Kidney epithelial cell (primary cell): Measurements from ENCODE around the gene PLCB1. TPM values are rescaled to one million over a fixed set of nuclear protein-coding genes. Genes with fewer than 3 reads are reported as not detected.

ENCODE experiments used
- DNase-seq: peaks from one replicate; pipeline ENCODE4 v3.0.0-alpha.2; 2010; ENCODE audit warnings: low read depth
- H3K27me3 ChIP-seq: 2 replicates; pipeline ENCODE4 v1.6.0; 2011; ENCODE audit warnings: low read length; ENCODE audit not compliant: control insufficient read depth, insufficient read depth
- H3K36me3 ChIP-seq: 2 replicates; pipeline ENCODE4 v1.5.1; 2011; ENCODE audit warnings: low read length; ENCODE audit not compliant: control insufficient read depth, insufficient read depth
- H3K4me3 ChIP-seq: 2 replicates; pipeline ENCODE4 v1.5.1; 2011; ENCODE audit warnings: low read depth, mild to moderate bottlenecking, control low read depth, low read length
- total RNA-seq: library from RNA; depleted of rRNA; stranded (reverse); fragments of >200 nt; gene quantifications from 2 replicates; pipeline ENCODE4 v1.2.3, GENCODE V29; 2015
- TF ChIP-seq, protein P1 (sequence below): IDR thresholded peaks from 2 replicates; pipeline ENCODE4 v1.5.1; 2011; ENCODE audit warnings: mild to moderate bottlenecking, moderate library complexity, low read length, control low read depth, inconsistent platforms; ENCODE audit not compliant: insufficient read depth, poor library complexity, severe bottlenecking

The PLCB1 gene
- total RNA-seq, 1 donor from 2014 or later = 5.1 TPM

DNA sequence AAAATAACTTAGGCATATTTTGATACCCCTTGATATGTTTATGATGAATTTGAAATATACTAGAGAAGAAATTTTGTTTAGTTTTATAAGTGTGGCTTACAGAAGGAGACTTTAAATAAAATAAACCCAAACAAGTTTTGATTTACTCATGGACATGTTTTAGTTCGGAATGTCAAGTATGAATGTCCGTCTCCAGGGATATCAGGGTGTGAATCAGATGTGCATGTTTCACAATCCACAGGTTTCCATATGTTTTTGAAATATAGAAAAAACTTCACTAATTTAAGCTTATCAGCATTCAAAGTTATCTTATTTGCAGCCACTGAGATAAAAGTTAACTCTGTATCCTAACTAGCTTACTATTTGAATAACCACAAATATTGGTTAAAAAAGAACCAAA is 51.5 kb downstream of the PLCB1 start:
- TF ChIP-seq, protein P1, sequence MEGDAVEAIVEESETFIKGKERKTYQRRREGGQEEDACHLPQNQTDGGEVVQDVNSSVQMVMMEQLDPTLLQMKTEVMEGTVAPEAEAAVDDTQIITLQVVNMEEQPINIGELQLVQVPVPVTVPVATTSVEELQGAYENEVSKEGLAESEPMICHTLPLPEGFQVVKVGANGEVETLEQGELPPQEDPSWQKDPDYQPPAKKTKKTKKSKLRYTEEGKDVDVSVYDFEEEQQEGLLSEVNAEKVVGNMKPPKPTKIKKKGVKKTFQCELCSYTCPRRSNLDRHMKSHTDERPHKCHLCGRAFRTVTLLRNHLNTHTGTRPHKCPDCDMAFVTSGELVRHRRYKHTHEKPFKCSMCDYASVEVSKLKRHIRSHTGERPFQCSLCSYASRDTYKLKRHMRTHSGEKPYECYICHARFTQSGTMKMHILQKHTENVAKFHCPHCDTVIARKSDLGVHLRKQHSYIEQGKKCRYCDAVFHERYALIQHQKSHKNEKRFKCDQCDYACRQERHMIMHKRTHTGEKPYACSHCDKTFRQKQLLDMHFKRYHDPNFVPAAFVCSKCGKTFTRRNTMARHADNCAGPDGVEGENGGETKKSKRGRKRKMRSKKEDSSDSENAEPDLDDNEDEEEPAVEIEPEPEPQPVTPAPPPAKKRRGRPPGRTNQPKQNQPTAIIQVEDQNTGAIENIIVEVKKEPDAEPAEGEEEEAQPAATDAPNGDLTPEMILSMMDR = no peak
- no peaks in the 10 kb centered on the region for H3K27me3 ChIP-seq
- no peak overlapping the region for H3K4me3 ChIP-seq
- H3K36me3 ChIP-seq = no peaks in the 10 kb centered on the region
- no peak for DNase-seq

DNA sequence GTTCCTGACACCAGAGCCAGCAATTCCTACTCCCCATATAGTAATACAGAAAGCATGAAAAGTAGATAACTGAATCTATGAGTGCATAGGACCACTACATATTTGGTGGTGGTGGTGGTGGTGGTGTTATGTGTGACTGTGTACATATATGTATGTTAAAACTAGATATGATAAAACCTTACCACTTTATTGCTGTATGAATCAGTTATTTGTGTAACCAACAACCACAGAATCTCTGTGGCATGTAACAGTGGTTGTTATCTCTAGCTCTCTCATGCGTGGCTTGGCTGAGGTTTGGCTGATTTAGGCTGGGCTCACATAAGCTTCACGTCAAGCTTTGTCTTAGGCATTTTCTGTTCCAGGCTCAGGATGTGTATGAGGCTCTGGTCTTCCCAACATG is 55.7 kb downstream of the PLCB1 start:
- Histone ChIP-seq H3K36me3 (no peaks in the 10 kb centered on the region), H3K27me3 (no peaks in the 10 kb centered on the region), H3K4me3 (no peak overlapping the region)
- DNase-seq = no peak
- TF ChIP-seq, protein P1 = no peak

DNA sequence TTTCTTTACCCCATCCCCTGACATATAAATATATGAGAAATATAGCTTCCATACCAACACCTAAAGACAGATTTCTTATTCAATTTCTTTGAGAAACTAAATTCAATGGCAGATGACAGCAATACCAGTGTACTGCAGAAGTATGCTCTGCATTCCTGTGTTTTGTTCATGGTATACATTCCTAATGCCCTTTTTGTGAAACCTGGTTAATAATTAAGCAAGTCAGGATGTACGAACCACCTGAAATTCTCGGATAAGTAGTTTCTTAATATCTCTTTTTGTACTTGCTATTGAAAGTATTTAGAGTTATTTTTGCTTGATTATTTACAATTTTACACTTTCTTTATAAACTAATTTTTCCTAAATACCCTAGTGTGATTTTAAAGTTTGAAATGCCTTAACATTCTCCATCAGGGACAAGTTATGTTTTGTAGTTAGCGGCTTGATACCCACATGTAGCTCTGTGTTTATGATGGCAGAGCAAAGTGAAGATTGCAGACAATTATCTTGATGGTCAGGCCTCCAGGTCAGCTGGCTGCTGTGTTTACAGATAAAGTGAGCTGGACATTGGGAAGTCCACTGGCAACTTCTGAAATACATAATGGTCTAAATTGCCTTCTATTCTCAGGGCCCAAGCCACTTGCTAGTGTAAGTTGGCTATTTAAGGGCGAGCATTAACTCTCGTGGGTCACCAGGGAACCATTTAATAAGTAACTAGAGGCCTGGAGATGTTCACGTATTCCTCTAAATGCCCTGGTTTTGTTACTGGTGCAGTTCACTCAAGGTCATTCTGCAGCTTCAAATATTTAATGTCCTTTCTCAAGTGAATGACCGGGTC is 58.2 kb downstream of the PLCB1 start:
- TF ChIP-seq, protein P1 = no peak
- DNase-seq = no peak
- no peak overlapping the region for H3K4me3 ChIP-seq
- H3K36me3 ChIP-seq = no peaks in the 10 kb centered on the region
- H3K27me3 ChIP-seq = no peaks in the 10 kb centered on the region

DNA sequence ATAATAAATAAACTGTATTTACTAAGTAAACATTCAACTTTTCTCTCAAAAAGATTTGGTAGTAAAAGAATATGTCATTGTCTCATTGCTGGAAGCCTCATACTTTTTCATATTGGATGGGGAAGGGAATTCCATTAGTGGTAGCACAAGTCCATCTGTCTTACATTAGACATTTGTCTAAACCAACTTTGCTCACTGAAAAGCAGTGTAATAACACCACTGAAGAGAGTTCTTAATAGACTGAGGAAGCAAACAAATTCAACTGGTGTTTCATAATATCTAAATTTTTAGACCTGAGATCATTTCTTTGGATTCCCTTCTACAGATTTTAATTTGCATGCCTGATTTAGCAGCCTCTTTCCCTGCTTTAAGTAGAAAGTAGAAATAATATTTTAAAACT is 62.7 kb downstream of the PLCB1 start:
- H3K27me3 ChIP-seq = no peaks in the 10 kb centered on the region
- no peak overlapping the region for H3K4me3 ChIP-seq
- H3K36me3 ChIP-seq = no peaks in the 10 kb centered on the region
- TF ChIP-seq, protein P1 = no peak
- DNase-seq = no peak

DNA sequence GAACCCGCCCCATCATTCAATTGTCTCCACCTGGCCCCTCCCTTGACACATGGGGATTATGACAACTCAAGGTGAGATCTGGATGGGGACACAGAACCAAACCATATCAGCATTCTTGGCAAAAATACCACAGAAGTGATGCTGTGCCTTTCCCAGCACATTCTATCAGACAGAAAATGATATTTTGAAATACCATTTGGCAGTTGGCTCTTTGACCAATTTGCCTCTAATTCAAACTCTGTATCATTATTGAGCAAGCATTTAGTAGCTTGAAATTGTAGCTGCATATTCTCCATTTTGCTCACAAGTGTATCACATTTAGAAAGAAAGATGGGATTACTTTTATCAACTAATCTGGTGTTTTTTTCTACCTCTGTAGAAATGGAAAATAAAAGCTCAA is 64.0 kb downstream of the PLCB1 start:
- H3K4me3 ChIP-seq = no peak overlapping the region
- DNase-seq = no peak
- no peaks in the 10 kb centered on the region for H3K36me3 ChIP-seq
- TF ChIP-seq, protein P1 = no peak
- no peaks in the 10 kb centered on the region for H3K27me3 ChIP-seq

DNA sequence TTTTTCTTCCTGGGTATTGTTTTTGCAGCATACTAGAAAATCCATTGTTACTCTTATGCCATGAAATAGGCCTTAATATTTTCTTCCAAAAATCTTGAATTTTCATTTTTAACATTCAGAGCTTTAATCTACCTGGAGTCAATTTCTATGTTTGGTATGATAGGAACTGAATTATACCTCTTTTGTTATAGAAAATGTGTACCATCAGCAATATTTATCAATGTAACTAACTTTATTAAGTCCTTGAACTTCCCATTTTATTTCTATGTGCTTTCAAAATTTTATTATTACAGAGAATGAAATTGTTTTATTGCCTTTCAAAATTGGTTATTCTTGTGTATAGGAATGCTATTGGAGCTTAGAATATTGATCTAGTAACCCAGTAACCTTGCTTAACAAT is 68.2 kb downstream of the PLCB1 start:
- no peak for DNase-seq
- no peaks in the 10 kb centered on the region for H3K27me3 ChIP-seq
- H3K4me3 ChIP-seq = no peak overlapping the region
- TF ChIP-seq, protein P1 = no peak
- H3K36me3 ChIP-seq = no peaks in the 10 kb centered on the region
